Stomach (tissue), 4 donors: ENCODE results near the gene ELAVL2.

Experiments used
- CTCF ChIP-seq, 7 experiments: fragments of 450-650 bp in 4 of 7; fragments of 200-600 bp in 3 of 7; sonication (generic) in 3 of 7; IDR thresholded peaks; one replicate each; pipeline ENCODE4 v1.5.1; 2016 to 2019; ENCODE audit warnings: antibody characterized with exemption in 7 of 7, control low read depth in 2 of 7, mild to moderate bottlenecking in 1 of 7
- POLR2A ChIP-seq, 4 donors: fragments of 450-650 bp; IDR thresholded peaks; one replicate each; pipeline ENCODE4 v1.6.1; 2016; ENCODE audit warnings: antibody characterized with exemption in 4 of 4, control low read depth in 2 of 4, mild to moderate bottlenecking in 1 of 4, moderate library complexity in 1 of 4

- TF ChIP-seq POLR2A (IDR thresholded peaks at IDR 0.05), result no peak
- TF ChIP-seq CTCF (IDR thresholded peaks at IDR 0.05), result no peak
Measured at GRCh38 chr9:23750808-23751207, 75.2 kb downstream of the ELAVL2 start.
